ENCODE measurements around the gene RFX3. TPM values are rescaled to one million over a fixed set of nuclear protein-coding genes. Genes with fewer than 3 reads are reported as not detected.

RFX3 gene
- total RNA-seq, 3 donors from 2014 or later: 9.2 to 10.1 (median 9.4) TPM

DNA sequence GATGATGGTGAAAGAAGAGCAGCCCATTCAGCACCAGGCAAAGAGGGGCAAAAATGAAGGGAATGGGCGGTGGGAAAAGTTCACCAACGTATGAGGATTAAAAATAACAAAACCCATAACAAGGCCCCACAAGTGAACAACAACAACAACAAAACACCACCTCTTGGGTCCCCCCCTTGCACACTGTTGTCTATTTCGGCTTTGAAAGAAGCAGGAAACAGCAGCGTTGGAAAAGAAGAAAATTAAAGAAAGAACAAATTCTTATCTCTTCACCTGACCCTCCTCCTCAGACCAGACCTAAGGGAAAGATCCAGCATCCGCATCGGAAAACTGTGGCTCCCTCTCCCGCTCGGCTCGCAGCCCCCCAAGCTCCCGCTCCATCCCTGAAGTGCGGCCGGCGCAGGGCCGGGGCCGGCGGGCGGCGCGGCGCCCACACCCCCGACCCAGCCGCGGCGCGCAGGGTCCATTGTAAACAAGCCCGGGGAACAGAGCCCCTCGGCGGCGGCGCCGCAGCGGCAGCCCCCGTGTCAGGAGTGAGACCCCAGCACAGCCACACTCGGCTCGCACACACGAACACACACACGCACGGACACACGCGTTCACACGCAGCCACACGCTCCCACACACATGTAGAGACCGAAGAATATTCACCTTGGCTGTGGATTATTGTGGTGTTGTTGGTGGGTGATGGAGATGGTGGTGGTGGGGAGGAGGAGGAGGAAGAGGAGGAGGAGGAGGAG, 535 bp downstream of the RFX3 start:
- ATAC-seq (no peak), DNase-seq (no peak)
- Mint-ChIP-seq H3K4me3 (peak overlapping the region; percentile 96), H3K36me3 (ENCODE audit: insufficient read depth) (peaks cover 5% of the 10 kb centered on the region), H3K4me1 (ENCODE audit: low read depth) (peaks cover 56% of the 10 kb centered on the region), H3K9me3 (no peaks in the 10 kb centered on the region), H3K27me3 (ENCODE audit: low read depth) (no peaks in the 10 kb centered on the region)

DNA sequence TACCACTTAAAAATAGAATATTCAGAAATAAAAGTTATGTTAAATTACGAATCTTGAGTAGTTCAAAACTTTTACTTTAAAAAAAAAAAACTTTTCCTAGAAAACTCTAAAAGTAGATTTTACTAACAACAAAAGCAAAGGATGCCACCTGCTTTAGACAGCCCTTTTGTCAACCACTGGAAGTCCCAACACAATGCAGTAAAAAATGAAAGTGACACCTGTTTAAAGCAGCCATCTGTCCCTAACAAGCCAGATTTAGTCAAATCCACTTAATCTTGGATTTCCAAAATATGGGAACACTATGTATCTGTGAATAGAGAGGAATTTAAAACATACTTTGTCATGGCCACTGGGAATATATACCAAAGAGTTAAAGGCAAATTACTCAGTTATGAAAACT, 3.8 kb downstream of the RFX3 start:
- Mint-ChIP-seq H3K9me3 (no peaks in the 10 kb centered on the region), H3K4me1 (ENCODE audit: low read depth) (peaks cover 38% of the 10 kb centered on the region), H3K4me3 (peak overlapping the region; percentile 20), H3K27me3 (ENCODE audit: low read depth) (no peaks in the 10 kb centered on the region), H3K36me3 (ENCODE audit: insufficient read depth) (peaks cover 10% of the 10 kb centered on the region)
- DNase-seq (no peak), ATAC-seq (no peak)

DNA sequence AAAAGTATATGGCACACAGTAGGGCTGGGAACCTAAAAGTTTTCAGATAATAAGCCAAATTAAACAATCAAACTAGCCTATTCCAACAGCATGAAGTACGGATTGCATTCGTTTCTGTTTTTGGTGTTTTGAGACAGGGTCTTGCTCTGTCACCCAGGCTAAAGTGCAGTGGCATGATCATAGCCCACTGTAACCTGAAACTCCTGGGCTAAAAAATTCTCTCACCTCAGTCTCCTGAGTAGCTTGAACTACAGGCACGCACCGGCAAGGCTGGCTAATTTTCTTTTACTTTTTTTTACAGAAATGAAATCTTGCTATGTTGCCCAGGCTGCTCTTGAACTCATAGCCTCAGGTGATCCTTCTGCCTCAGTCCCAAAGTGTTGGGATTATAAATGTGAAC, 5.2 kb downstream of the RFX3 start:
- H3K4me3 Mint-ChIP-seq: no peak overlapping the region

DNA sequence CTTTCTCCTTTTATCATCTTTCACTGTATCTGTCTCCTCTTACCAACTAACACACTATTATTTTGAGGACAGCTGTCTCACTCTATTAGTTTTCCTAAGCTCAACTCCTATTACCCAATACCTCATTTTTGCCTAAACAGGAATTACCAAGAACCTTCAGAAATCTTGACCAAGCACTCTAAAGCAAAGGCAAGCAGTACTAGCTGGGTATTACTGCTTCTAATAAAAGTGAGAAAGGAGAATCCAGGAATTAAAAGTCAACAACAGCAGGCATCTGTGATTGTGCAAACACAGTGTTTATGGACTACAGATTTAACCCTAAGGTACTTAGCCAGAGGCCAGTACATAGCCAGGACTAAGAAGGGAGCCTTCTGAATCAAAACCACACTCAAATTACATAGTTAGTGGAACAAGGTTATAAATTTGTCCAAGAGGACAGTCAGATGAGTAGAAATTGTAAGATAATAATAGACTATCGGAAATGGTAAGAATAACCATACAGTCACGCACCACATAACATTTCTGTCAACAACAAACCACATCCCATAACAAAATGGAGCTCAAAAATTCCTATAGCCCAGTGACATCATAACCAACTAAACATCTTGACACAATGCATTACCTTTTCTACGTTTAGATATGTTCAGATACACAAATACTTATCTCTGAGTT, 8.3 kb downstream of the RFX3 start:
- no peak overlapping the region for H3K4me3 Mint-ChIP-seq
- no peak for ATAC-seq
- H3K27me3 Mint-ChIP-seq (ENCODE audit: low read depth): no peaks in the 10 kb centered on the region
- H3K9me3 Mint-ChIP-seq: no peaks in the 10 kb centered on the region
- H3K36me3 Mint-ChIP-seq (ENCODE audit: insufficient read depth): peaks cover 8% of the 10 kb centered on the region
- no peak for DNase-seq
- peaks cover 34% of the 10 kb centered on the region for H3K4me1 Mint-ChIP-seq (ENCODE audit: low read depth)

More for the DNA sequence above, 5.2 kb downstream of the RFX3 start:
- ATAC-seq: no peak
- Mint-ChIP-seq H3K4me1 (ENCODE audit: low read depth) (peaks cover 38% of the 10 kb centered on the region), H3K27me3 (ENCODE audit: low read depth) (no peaks in the 10 kb centered on the region), H3K36me3 (ENCODE audit: insufficient read depth) (peaks cover 12% of the 10 kb centered on the region), H3K9me3 (no peaks in the 10 kb centered on the region)
- DNase-seq: no peak

DNA sequence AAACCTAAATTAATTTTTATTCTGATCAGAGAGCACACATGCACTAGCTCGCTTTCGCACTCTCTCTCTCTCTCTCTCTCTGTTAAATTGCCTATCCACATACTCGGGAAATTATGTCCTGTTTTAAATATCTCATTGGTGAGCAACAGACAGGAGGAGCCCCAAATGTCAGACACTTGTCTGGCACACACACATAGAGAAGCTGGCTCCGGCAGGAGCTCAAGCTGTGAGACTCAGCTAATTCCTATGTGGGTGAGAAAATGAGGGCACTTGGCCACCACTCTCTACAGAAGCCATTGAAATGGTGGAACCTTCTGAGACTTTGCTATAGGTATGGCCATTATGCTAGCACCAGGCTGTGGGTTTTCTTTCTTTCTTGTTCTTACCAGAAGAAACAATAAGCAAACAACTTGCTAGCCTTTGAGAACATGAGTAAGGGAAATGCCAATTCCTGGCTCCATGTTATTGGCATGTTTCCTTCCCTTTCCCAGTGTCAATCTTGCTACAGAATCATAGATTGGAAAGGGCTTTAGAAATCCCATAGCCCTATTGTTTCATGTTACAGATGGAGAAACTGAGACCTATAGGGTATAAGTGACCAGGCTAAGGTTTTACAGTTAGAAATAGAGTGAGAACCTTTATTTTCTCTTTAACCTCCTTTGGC, 9.0 kb downstream of the RFX3 start:
- ATAC-seq: no peak
- no peaks in the 10 kb centered on the region for H3K9me3 Mint-ChIP-seq
- peaks cover 27% of the 10 kb centered on the region for H3K4me1 Mint-ChIP-seq (ENCODE audit: low read depth)
- DNase-seq: no peak
- H3K4me3 Mint-ChIP-seq: no peak overlapping the region
- H3K36me3 Mint-ChIP-seq (ENCODE audit: insufficient read depth): peaks cover 8% of the 10 kb centered on the region
- H3K27me3 Mint-ChIP-seq (ENCODE audit: low read depth): no peaks in the 10 kb centered on the region

DNA sequence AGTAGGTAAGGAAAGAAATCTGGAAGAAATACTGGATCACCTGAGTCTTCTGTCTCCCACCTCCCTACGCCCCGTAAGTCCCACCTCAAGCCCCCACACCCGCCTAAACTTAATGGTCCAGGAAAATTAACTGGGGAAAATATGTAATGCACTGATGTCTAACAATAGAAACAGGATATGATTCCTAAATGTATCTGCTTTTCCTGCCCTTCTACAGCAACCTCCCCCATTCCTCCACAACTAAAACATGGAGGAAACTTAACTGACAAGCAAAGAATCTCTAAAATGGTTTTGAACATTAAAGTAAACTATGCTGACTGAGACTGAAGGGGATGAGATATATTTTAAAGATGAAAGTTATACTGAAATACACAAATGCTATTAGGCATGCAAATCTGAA, 10.4 kb downstream of the RFX3 start:
- H3K9me3 Mint-ChIP-seq: no peaks in the 10 kb centered on the region
- ATAC-seq: no peak
- H3K4me3 Mint-ChIP-seq: no peak overlapping the region
- no peaks in the 10 kb centered on the region for H3K27me3 Mint-ChIP-seq (ENCODE audit: low read depth)
- H3K36me3 Mint-ChIP-seq (ENCODE audit: insufficient read depth): peaks cover 8% of the 10 kb centered on the region
- peaks cover 30% of the 10 kb centered on the region for H3K4me1 Mint-ChIP-seq (ENCODE audit: low read depth)
- DNase-seq: no peak

DNA sequence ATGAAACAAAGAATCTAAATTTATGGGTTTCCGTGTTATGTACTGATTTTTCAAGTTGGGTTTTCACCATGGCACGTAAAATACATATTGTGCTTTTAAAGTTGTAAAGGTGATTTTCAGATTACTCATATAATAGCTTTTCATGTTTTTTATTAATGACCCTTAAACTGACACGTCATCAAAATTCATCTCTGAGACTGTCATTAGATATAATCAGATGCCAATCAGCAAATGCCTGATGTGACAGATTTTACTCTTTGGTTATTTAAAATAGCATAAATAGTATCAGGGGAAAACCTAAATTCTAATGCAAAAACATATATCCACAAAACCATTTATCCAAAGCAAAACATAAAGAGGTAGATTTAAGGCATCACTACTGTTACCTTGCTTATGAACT, 11.0 kb downstream of the RFX3 start:
- DNase-seq: no peak
- H3K36me3 Mint-ChIP-seq (ENCODE audit: insufficient read depth): peaks cover 8% of the 10 kb centered on the region
- H3K9me3 Mint-ChIP-seq: no peaks in the 10 kb centered on the region
- ATAC-seq: no peak
- H3K4me3 Mint-ChIP-seq: no peak overlapping the region
- peaks cover 32% of the 10 kb centered on the region for H3K4me1 Mint-ChIP-seq (ENCODE audit: low read depth)
- no peaks in the 10 kb centered on the region for H3K27me3 Mint-ChIP-seq (ENCODE audit: low read depth)

DNA sequence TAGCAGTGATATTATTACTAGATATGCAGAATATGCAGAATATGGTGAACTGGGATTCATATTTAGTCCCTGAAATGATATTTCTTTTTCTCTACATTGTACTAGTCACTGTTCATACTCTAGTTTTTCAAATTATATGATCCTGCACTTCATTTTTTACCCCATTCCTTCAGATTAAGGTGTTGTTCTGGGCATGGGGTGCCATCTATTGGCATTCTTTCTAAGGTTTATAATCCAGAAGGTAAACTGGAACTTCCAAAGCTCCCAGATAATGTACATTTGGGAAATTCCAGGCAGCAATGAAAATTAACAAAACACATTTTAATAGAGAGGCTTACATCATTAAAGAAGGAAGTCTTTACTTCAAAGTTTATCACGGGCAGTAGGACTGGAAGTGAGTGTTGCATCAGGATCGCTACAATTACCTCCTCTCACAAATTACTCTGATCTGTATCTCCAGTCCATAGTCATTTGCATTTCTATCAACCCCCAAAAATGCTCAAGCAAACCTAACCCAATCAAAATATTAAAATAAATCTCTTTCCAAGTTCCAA, 12.5 kb downstream of the RFX3 start:
- no peak overlapping the region for H3K4me3 Mint-ChIP-seq
- peaks cover 40% of the 10 kb centered on the region for H3K4me1 Mint-ChIP-seq (ENCODE audit: low read depth)
- H3K27me3 Mint-ChIP-seq (ENCODE audit: low read depth): no peaks in the 10 kb centered on the region
- no peak for DNase-seq
- H3K36me3 Mint-ChIP-seq (ENCODE audit: insufficient read depth): peaks cover 10% of the 10 kb centered on the region
- H3K9me3 Mint-ChIP-seq: no peaks in the 10 kb centered on the region
- no peak for ATAC-seq

DNA sequence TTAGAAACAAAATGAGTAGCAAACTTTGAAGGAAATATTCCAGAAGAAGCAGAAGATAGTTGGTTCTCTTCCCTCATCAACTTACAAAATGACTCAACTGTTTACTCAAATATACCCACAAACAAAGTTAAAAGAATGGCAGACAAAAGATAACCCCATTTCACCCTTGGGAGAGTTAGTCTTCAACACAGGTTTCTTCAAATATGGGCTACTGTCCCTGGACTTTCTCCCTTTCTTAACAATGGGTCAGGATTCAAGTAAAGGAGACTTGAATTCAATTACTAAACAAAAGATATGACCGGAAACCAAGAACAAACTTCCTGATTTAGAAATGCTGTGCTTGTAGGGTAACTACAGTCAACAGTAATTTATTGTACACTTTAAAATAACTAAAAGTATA, 14.2 kb downstream of the RFX3 start:
- Mint-ChIP-seq H3K27me3 (ENCODE audit: low read depth) (no peaks in the 10 kb centered on the region), H3K4me1 (ENCODE audit: low read depth) (peaks cover 45% of the 10 kb centered on the region), H3K36me3 (ENCODE audit: insufficient read depth) (peaks cover 2% of the 10 kb centered on the region), H3K4me3 (no peak overlapping the region), H3K9me3 (no peaks in the 10 kb centered on the region)
- ATAC-seq: no peak
- no peak for DNase-seq

DNA sequence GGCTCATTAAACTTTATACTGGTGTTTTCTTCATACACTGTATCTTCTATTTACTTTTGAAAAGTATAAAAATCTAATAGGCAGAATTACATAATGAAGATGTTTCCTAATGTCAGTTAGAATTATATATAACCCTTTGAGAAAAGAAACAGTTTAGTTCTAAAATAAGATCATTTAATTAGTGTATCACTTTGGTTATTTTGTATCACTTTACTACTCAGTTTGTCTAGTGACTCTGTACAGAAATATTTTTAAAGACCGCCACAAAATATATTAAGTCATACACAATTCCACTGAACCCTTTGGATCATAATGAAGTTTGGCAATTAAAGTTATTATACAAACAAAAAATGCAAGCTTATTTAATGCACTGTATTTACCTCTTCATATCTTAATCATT, 15.0 kb downstream of the RFX3 start:
- DNase-seq (no peak), ATAC-seq (no peak)
- Mint-ChIP-seq H3K9me3 (no peaks in the 10 kb centered on the region), H3K36me3 (ENCODE audit: insufficient read depth) (peaks cover 2% of the 10 kb centered on the region), H3K4me1 (ENCODE audit: low read depth) (peaks cover 48% of the 10 kb centered on the region), H3K4me3 (no peak overlapping the region), H3K27me3 (ENCODE audit: low read depth) (no peaks in the 10 kb centered on the region)

DNA sequence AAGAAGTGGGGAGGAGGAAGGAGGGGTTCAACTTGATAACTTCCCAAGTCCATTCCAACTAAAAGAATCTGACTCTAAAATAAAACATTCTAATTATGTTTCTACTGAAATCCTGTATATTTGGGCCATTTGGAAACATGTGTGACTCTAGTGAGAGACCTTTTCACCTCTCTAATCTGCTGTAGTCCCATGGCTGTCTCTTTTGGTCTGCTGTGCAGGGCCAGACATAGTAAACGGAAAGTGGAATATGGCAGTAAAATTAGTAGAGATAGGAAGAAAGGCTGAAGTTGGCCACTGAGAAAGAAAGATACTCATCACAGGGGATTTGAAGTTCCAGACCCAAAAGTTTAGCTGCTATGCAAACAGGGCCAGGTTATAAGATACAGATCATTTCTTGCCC, 15.9 kb downstream of the RFX3 start:
- no peaks in the 10 kb centered on the region for H3K27me3 Mint-ChIP-seq (ENCODE audit: low read depth)
- ATAC-seq (no peak), DNase-seq (no peak)
- peaks cover 51% of the 10 kb centered on the region for H3K4me1 Mint-ChIP-seq (ENCODE audit: low read depth)
- H3K36me3 Mint-ChIP-seq (ENCODE audit: insufficient read depth): peaks cover 5% of the 10 kb centered on the region
- H3K4me3 Mint-ChIP-seq: no peak overlapping the region
- H3K9me3 Mint-ChIP-seq: no peaks in the 10 kb centered on the region

DNA sequence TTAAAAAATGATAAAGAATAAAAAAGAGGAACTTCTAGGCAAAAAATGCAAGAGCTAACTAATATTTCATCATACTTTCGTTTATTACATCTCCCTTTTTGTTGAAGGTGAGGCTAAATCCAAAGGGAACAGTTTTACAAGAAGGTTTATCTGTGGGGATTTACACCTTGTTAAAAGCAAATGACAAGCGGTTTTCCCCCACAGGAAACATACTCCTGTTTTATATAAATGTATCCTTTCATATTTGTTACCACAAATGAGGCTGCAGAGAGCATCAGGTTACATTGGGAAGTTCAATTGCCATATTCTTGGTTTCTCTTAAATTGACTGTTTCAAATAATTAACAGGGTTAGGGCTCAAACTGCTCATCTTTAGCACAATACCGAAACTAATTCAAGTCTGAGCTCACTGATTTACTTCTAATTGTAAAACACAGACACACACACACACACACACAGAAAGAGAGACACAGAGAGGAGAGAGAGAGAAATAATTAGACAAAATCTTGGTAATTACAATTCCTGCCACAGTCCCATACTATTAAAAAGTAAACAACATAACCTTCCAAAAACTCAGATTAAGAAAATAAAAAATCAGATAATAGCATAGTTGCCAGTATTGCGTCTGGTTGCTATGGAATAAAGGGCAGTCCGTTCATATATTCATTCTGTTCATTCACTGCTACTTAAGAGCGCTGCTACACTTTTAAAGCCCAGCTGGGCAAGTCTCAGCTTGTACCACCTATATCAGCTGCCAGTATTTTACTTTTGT, 17.1 kb downstream of the RFX3 start:
- H3K9me3 Mint-ChIP-seq: no peaks in the 10 kb centered on the region
- DNase-seq (no peak), ATAC-seq (peak in 1 of 2 donors; percentile 21)
- peak overlapping the region; percentile 22 for H3K4me3 Mint-ChIP-seq
- peaks cover 49% of the 10 kb centered on the region for H3K4me1 Mint-ChIP-seq (ENCODE audit: low read depth)
- peaks cover 5% of the 10 kb centered on the region for H3K36me3 Mint-ChIP-seq (ENCODE audit: insufficient read depth)
- H3K27me3 Mint-ChIP-seq (ENCODE audit: low read depth): no peaks in the 10 kb centered on the region

DNA sequence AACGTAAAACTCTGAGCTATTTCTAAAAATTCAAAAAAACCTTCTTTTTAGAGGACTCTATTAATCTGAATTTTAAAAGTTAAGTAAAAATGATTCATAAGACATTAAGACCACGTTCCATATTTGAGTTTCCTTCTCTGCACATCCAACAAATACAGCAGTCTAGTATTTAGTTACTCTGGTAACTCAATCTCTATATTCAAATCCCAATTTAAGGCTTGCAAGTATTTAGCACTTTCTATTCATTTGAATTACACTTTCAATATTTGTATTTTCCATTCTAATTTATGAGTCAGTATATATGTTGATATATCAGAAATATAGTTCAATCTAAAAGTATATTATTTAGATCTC, 17.7 kb downstream of the RFX3 start:
- Mint-ChIP-seq H3K27me3 (ENCODE audit: low read depth) (no peaks in the 10 kb centered on the region), H3K4me1 (ENCODE audit: low read depth) (peaks cover 45% of the 10 kb centered on the region), H3K9me3 (no peaks in the 10 kb centered on the region), H3K36me3 (ENCODE audit: insufficient read depth) (peaks cover 5% of the 10 kb centered on the region), H3K4me3 (no peak overlapping the region)
- DNase-seq (no peak), ATAC-seq (peak in 1 of 2 donors; percentile 38)

DNA sequence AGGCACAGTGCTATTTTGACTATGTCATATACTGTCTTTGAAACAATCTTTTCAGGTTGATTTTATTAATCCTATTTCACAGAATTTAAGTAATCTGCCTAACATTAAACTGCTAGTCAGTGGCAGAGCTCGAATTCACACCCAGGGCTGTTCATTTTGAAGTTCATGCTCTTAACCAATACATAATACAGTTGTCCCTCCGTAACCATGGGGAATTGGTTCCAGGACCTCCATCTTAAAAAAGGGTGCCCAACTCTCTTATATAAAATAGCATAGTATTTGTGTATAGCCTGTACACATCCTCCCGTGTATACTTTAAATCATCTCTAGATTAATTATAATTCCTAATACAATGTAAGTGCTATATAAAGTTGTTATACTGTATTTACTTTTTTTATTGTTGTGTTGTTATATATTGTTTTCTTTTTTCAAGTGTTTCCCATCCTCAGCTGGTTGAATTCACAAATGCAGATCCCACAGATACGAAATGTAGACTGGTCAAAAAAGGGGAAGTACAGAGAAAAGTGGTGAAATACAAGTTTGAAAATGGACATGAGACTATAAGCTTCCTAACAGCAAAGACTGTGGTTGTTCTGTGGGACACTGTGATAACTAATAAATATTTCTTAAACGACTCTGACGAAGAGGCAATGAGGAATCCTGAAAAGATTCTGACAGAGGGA, 18.3 kb downstream of the RFX3 start:
- DNase-seq (no peak), ATAC-seq (no peak)
- Mint-ChIP-seq H3K4me3 (peak overlapping the region; percentile 7), H3K9me3 (no peaks in the 10 kb centered on the region), H3K4me1 (ENCODE audit: low read depth) (peaks cover 46% of the 10 kb centered on the region), H3K27me3 (ENCODE audit: low read depth) (no peaks in the 10 kb centered on the region), H3K36me3 (ENCODE audit: insufficient read depth) (peaks cover 8% of the 10 kb centered on the region)

Measured in activated T-cell treated with anti-CD3 and anti-CD28 coated beads, Interleukin-2, amount 50 U/mL, for 4 hours (primary cell).